A673 (cell line): ENCODE results near the gene RLF. TPM values are rescaled to one million over a fixed set of nuclear protein-coding genes. Genes with fewer than 3 reads are reported as not detected.
"Not testable (repeated sequence)": the region's sequence is repeated elsewhere in the genome, so short reads cannot be mapped to it uniquely, and the experiment has no call there.

Experiments used
- BruUV-seq: library from RNA; stranded (reverse); fragments of 400-500 nt; replicated peaks from 2 replicates; lab custom pipeline; 2021; lab: Mats Ljungman, UMichigan
- CTCF ChIA-PET: fragments of 300-600 bp; sonication (Branson Sonifier 250); formaldehyde crosslinking; loops from one replicate; lab custom pipeline; 2022; ENCODE audit warnings: antibody characterized with exemption; lab: Charles Lee
- POLR2A ChIA-PET: fragments of 300-600 bp; sonication (Branson Sonifier 250); formaldehyde crosslinking; loops from one replicate; lab custom pipeline; 2022; ENCODE audit warnings: antibody characterized with exemption; ENCODE audit not compliant: low non-redundant PET; lab: Charles Lee
- DNase-seq: peaks from one replicate; pipeline ENCODE4 v3.0.0-alpha.2; 2015; ENCODE audit warnings: low spot score
- H3K27ac ChIP-seq: fragments of 200-600 bp; sonication (generic); 2 replicates; pipeline ENCODE4 v1.5.1; 2016; ENCODE audit warnings: mixed run types, low read depth, mild to moderate bottlenecking, mixed read lengths, antibody characterized with exemption, low read length; ENCODE audit not compliant: poor library complexity, severe bottlenecking
- H3K27me3 ChIP-seq: fragments of 200-600 bp; sonication (generic); replicated peaks from 2 replicates; pipeline ENCODE4 v1.6.1; 2017; ENCODE audit warnings: mixed run types, low read depth, mild to moderate bottlenecking, mixed read lengths, antibody characterized with exemption, low read length; ENCODE audit not compliant: insufficient read depth, poor library complexity
- H3K36me3 ChIP-seq: fragments of 200-600 bp; sonication (generic); 2 replicates; pipeline ENCODE4 v1.6.1; 2016; ENCODE audit warnings: mixed run types, mild to moderate bottlenecking, mixed read lengths, antibody characterized with exemption, low read length; ENCODE audit not compliant: insufficient read depth, poor library complexity, severe bottlenecking
- H3K4me1 ChIP-seq: fragments of 200-600 bp; sonication (generic); 2 replicates; pipeline ENCODE4 v1.6.1; 2017; ENCODE audit warnings: mixed run types, mild to moderate bottlenecking, mixed read lengths, antibody characterized with exemption, low read length; ENCODE audit not compliant: insufficient read depth, poor library complexity, severe bottlenecking
- H3K4me3 ChIP-seq: fragments of 200-600 bp; sonication (generic); 2 replicates; pipeline ENCODE4 v1.5.1; 2016; ENCODE audit warnings: low read depth, mixed run types, mild to moderate bottlenecking, mixed read lengths, low read length; ENCODE audit not compliant: poor library complexity, severe bottlenecking
- H3K9me3 ChIP-seq: fragments of 200-600 bp; sonication (generic); 2 replicates; pipeline ENCODE4 v1.6.1; 2016; ENCODE audit warnings: mixed run types, low read depth, mild to moderate bottlenecking, mixed read lengths, antibody characterized with exemption, low read length; ENCODE audit not compliant: poor library complexity, severe bottlenecking
- EZH2 ChIP-seq: fragments of 200-600 bp; sonication (generic); IDR thresholded peaks from 2 replicates; pipeline ENCODE4 v1.6.1; 2017; ENCODE audit warnings: borderline replicate concordance, low read depth, mild to moderate bottlenecking, mixed read lengths, antibody characterized with exemption, low read length; ENCODE audit not compliant: poor library complexity, severe bottlenecking
- intact Hi-C: fragments of 100-400 bp; cut with micrococcal nuclease; formaldehyde crosslinking; loops from one replicate; pipeline ENCODE4 v1.10.0; 2022; ENCODE audit not compliant: unreplicated experiment
- total RNA-seq: library from RNA; stranded (reverse); gene quantifications from 2 replicates; pipeline ENCODE4 v1.2.3, GENCODE V29; 2021
- TF ChIP-seq, protein P1 (sequence below): fragments of 300-800, 200-600 bp; sonication (generic); conservative IDR thresholded peaks from 2 replicates; pipeline ENCODE4 v1.5.1; 2017; ENCODE audit warnings: low read depth, mild to moderate bottlenecking, antibody characterized with exemption, low read length, moderate library complexity, mixed read lengths

The RLF gene
- total RNA-seq, 1 experiment from 2014 or later, result 18.1 TPM

DNA sequence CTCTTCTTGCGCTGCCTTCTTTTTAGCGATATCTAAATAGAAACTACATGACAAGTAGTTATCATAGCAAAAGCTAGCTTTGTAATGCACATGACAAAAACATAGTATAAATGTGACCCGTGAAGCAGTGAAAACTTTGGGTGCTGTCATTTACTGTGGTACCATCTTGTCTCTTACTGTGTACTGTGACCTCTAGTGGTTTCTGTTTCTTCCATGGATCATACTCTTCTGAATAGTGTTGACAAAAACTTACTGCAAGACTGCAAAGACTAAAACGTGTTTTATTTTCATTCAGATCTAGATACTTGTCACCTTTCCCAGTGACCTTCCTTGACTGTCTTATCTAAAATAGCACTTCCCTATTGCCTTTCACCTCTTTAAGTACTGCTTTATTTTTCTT, 6.1 kb downstream of the RLF start:
- Histone ChIP-seq H3K27ac (no peak overlapping the region), H3K27me3 (no peaks in the 10 kb centered on the region), H3K4me1 (peaks cover 11% of the 10 kb centered on the region), H3K9me3 (no peaks in the 10 kb centered on the region), H3K4me3 (no peak overlapping the region), H3K36me3 (no peaks in the 10 kb centered on the region)
- ChIA-PET POLR2A (no interaction called here), CTCF (no interaction called here)
- intact Hi-C loops, result no loop called here
- no TSS peak for BruUV-seq
- TF ChIP-seq, protein P1, sequence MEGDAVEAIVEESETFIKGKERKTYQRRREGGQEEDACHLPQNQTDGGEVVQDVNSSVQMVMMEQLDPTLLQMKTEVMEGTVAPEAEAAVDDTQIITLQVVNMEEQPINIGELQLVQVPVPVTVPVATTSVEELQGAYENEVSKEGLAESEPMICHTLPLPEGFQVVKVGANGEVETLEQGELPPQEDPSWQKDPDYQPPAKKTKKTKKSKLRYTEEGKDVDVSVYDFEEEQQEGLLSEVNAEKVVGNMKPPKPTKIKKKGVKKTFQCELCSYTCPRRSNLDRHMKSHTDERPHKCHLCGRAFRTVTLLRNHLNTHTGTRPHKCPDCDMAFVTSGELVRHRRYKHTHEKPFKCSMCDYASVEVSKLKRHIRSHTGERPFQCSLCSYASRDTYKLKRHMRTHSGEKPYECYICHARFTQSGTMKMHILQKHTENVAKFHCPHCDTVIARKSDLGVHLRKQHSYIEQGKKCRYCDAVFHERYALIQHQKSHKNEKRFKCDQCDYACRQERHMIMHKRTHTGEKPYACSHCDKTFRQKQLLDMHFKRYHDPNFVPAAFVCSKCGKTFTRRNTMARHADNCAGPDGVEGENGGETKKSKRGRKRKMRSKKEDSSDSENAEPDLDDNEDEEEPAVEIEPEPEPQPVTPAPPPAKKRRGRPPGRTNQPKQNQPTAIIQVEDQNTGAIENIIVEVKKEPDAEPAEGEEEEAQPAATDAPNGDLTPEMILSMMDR, result no peak
- no peak for TF ChIP-seq EZH2
- no peak for DNase-seq

DNA sequence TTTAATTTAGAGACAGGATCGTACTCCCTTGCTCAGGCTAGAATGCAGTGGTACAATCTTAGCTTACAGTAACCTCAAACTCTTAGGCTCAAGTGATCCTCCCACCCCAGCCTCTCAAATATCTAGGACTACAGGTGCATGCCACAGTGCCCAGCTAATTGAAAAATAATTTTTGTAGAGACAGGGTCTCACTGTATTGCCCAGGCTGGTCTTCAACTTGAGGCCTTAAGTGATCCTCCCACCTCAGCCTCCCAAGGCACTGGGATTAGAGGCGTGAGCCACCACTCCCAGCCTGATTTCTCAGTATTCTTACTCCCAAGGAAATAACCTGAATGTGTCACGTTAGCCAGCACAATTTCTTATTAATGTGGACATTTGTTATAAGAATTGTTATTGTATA, 9.8 kb downstream of the RLF start:
- TF ChIP-seq, protein P1, result no peak
- no peak for TF ChIP-seq EZH2
- CTCF ChIA-PET, result interaction anchor here (0.8 kb wide), 1 partner anchor 13 kb away, joined by 8 read pairs; no protein-coding TSS in a partner anchor
- Histone ChIP-seq H3K27ac (no peak overlapping the region), H3K36me3 (no peaks in the 10 kb centered on the region), H3K27me3 (no peaks in the 10 kb centered on the region), H3K4me3 (no peak overlapping the region), H3K9me3 (no peaks in the 10 kb centered on the region), H3K4me1 (no peaks in the 10 kb centered on the region)
- POLR2A ChIA-PET, result interaction anchor here (0.6 kb wide), 1 partner anchor 42 kb away, joined by 5 read pairs; no protein-coding TSS in a partner anchor
- no peak for DNase-seq
- intact Hi-C loops, result no loop called here
- BruUV-seq, result no TSS peak

DNA sequence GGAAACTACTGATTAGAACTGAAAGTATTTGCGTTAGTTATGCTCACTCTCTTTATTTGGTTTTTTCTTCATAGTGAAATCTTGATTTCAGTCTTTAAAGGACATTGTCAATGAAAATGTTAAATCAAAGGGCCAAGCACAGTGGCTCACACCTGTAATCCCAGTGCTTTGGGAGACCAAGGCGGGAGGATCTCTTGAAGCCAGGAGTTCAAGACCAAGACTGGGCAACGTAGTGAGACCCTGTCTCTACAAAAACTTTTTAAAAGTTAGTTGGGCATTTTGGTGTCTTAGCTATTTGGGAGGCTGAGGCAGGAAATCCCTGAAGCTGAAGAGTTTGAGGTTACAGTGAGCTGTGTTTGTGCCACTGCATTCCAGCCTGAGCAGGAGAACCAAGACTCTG, 13.6 kb downstream of the RLF start:
- Histone ChIP-seq H3K27me3 (no peaks in the 10 kb centered on the region), H3K4me3 (no peak overlapping the region), H3K4me1 (no peaks in the 10 kb centered on the region), H3K9me3 (no peaks in the 10 kb centered on the region), H3K27ac (no peak overlapping the region), H3K36me3 (no peaks in the 10 kb centered on the region)
- DNase-seq, result no peak
- no TSS peak for BruUV-seq
- POLR2A ChIA-PET, result interaction anchor here (0.5 kb wide), 1 partner anchor 199 kb away, joined by 3 read pairs; the partner anchor contains the start of gene SMAP2
- CTCF ChIA-PET, result no interaction called here
- intact Hi-C loops, result no loop called here
- no peak for TF ChIP-seq EZH2
- TF ChIP-seq, protein P1, result no peak

DNA sequence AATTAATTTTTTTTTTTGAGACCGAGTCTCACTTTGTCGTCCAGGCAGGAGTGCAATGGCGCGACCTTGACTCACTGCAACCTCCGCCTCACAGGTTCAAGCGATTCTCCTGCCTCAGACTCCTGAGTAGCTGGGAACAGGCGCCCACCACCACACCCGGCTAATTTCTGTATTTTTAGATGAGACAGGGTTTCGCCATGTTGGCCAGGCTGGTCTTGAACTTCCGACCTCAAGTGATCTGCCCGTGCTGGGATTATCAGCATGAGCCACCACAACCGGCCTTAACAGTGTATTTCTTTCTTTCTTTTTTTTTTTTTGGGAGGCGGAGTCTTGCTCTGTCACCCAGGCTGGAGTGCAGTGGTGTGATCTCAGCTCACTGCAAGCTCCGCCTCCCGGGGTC, 15.8 kb downstream of the RLF start:
- H3K9me3 ChIP-seq, BruUV-seq, H3K27ac ChIP-seq, POLR2A ChIA-PET, H3K4me1 ChIP-seq, H3K27me3 ChIP-seq, H3K36me3 ChIP-seq, CTCF ChIA-PET, intact Hi-C loops, H3K4me3 ChIP-seq, DNase-seq: not testable (repeated sequence)
